ENCODE data around the gene SLC12A5. TPM values are rescaled to one million over a fixed set of nuclear protein-coding genes. Genes with fewer than 3 reads are reported as not detected.

SLC12A5 gene
- total RNA-seq, 1 donor from 2014 or later = 0.26 TPM

GRCh38 chr20:46025376-46025783 lies 3.6 kb upstream of the SLC12A5 start:
- no peak for DNase-seq (ENCODE audit: low read depth, low spot score)

- no peak for DNase-seq (ENCODE audit: low read depth, low spot score)
Measured at GRCh38 chr20:46027245-46027853, 1.7 kb upstream of the SLC12A5 start.

- no peak for DNase-seq (ENCODE audit: low read depth, low spot score)
Measured at GRCh38 chr20:46028110-46028509, 905 bp upstream of the SLC12A5 start.

GRCh38 chr20:46030284-46031013 lies 1.4 kb downstream of the SLC12A5 start:
- no peak for DNase-seq (ENCODE audit: low read depth, low spot score)

GRCh38 chr20:46031014-46031569 lies 2.1 kb downstream of the SLC12A5 start:
- DNase-seq (ENCODE audit: low read depth, low spot score) = no peak

- DNase-seq (ENCODE audit: low read depth, low spot score) = no peak
Measured at GRCh38 chr20:46031701-46032254, 2.8 kb downstream of the SLC12A5 start.

- DNase-seq (ENCODE audit: low read depth, low spot score) = no peak
Measured at GRCh38 chr20:46034039-46034438, 5.0 kb downstream of the SLC12A5 start.

GRCh38 chr20:46035253-46035652 lies 6.2 kb downstream of the SLC12A5 start:
- DNase-seq (ENCODE audit: low read depth, low spot score) = no peak

- no peak for DNase-seq (ENCODE audit: low read depth, low spot score)
Measured at GRCh38 chr20:46035713-46036112, 6.7 kb downstream of the SLC12A5 start.

GRCh38 chr20:46036370-46036769 lies 7.4 kb downstream of the SLC12A5 start:
- DNase-seq (ENCODE audit: low read depth, low spot score) = no peak

- no peak for DNase-seq (ENCODE audit: low read depth, low spot score)
Measured at GRCh38 chr20:46037036-46037435, 8.0 kb downstream of the SLC12A5 start.

GRCh38 chr20:46040902-46041535 lies 12.0 kb downstream of the SLC12A5 start:
- no peak for DNase-seq (ENCODE audit: low read depth, low spot score)

- no peak for DNase-seq (ENCODE audit: low read depth, low spot score)
Measured at GRCh38 chr20:46043556-46043955, 14.5 kb downstream of the SLC12A5 start.

GRCh38 chr20:46044896-46045295 lies 15.9 kb downstream of the SLC12A5 start:
- DNase-seq (ENCODE audit: low read depth, low spot score) = no peak

GRCh38 chr20:46046588-46047310 lies 17.7 kb downstream of the SLC12A5 start:
- no peak for DNase-seq (ENCODE audit: low read depth, low spot score)

GRCh38 chr20:46047821-46048220 lies 18.8 kb downstream of the SLC12A5 start:
- no peak for DNase-seq (ENCODE audit: low read depth, low spot score)

GRCh38 chr20:46049190-46049589 lies 20.2 kb downstream of the SLC12A5 start:
- no peak for DNase-seq (ENCODE audit: low read depth, low spot score)

GRCh38 chr20:46049815-46050214 lies 20.8 kb downstream of the SLC12A5 start:
- DNase-seq (ENCODE audit: low read depth, low spot score) = no peak

- no peak for DNase-seq (ENCODE audit: low read depth, low spot score)
Measured at GRCh38 chr20:46050444-46050843, 21.4 kb downstream of the SLC12A5 start.

GRCh38 chr20:46050885-46051284 lies 21.9 kb downstream of the SLC12A5 start:
- DNase-seq (ENCODE audit: low read depth, low spot score) = no peak

- DNase-seq (ENCODE audit: low read depth, low spot score) = no peak
Measured at GRCh38 chr20:46051556-46052308, 22.7 kb downstream of the SLC12A5 start.

All from pulmonary artery endothelial cell (primary cell).